ENCODE measurements around the gene SLC25A26. TPM values are rescaled to one million over a fixed set of nuclear protein-coding genes. Genes with fewer than 3 reads are reported as not detected.

SLC25A26 gene
- total RNA-seq, 1 experiment from 2014 or later: 23.8 TPM

DNA sequence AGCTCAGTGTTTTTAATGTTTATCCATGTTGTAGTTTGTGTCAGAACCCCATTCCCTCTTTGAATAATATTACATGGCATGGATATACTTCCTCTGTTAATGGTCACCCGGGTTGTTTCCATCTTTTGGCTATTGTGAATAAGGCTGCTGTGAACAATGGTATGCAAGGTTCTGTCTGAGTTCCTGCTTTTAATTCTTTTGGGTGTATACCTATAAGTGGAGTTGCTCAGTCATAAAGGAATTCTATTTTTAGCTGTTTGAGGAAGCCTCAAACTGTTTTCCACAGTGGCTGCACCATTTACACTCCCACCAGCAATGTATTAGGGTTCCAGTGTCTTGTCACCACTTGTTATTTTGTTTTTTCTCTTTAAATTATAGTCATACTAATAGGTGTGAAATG lies 99.6 kb downstream of the SLC25A26 start:
- DNase-seq (ENCODE audit: low read depth, low spot score) (no peak), ATAC-seq (no peak)
- no TSS peak for BruUV-seq (replicated peaks)
- Histone ChIP-seq H3K4me1 (ENCODE audit: control insufficient read depth in 1 of 2, insufficient read depth in 2 of 2, low read length in 2 of 2) (peaks cover 3 to 7% of the 10 kb centered on the region in 2 experiments; a peak in 2 of 4 replicates), H3K9ac (ENCODE audit: low read length) (no peak overlapping the region), H3K79me2 (ENCODE audit: insufficient read depth, low read length) (no peaks in the 10 kb centered on the region), H3K27ac (ENCODE audit: low read depth, low read length) (no peak overlapping the region), H2AFZ (ENCODE audit: low read depth, low read length, poor library complexity, severe bottlenecking) (no peak overlapping the region), H3K9me3 (ENCODE audit: control insufficient read depth in 1 of 2, insufficient read depth in 1 of 2, low read depth in 1 of 2, low read length in 2 of 2) (no peaks in the 10 kb centered on the region), H3K4me2 (ENCODE audit: low read length) (no peak overlapping the region), H3K36me3 (ENCODE audit: control insufficient read depth in 1 of 2, insufficient read depth in 2 of 2, low read length in 2 of 2) (no peaks in the 10 kb centered on the region), H3K9me2 (ENCODE audit: insufficient read depth) (no peaks in the 10 kb centered on the region), H4K20me1 (ENCODE audit: insufficient read depth) (no peaks in the 10 kb centered on the region), H3K27me3 (ENCODE audit: insufficient read depth, low read length) (no peaks in the 10 kb centered on the region), H3K4me3 (replicated peaks in 1 of 2; ENCODE audit: low read depth in 1 of 2, low read length in 2 of 2) (no peak overlapping the region)
- TF ChIP-seq ELF1 (IDR thresholded peaks at IDR 0.05; ENCODE audit: borderline replicate concordance, low read depth): no peak
- no peak for TF ChIP-seq SRF (IDR thresholded peaks at IDR 0.05; ENCODE audit: low read depth)
- TF ChIP-seq CBX3 (IDR thresholded peaks at IDR 0.05; ENCODE audit: low read depth): no peak
- no peak for TF ChIP-seq SP1 (IDR thresholded peaks at IDR 0.05; ENCODE audit: low read depth)
- no peak for TF ChIP-seq TCF7L2 (IDR thresholded peaks at IDR 0.05; ENCODE audit: borderline replicate concordance, extremely low read depth, insufficient read depth, insufficient read length)
- TF ChIP-seq, protein P1, sequence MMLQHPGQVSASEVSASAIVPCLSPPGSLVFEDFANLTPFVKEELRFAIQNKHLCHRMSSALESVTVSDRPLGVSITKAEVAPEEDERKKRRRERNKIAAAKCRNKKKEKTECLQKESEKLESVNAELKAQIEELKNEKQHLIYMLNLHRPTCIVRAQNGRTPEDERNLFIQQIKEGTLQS (IDR thresholded peaks at IDR 0.05): no peak
- TF ChIP-seq, protein P2, sequence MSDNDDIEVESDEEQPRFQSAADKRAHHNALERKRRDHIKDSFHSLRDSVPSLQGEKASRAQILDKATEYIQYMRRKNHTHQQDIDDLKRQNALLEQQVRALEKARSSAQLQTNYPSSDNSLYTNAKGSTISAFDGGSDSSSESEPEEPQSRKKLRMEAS (IDR thresholded peaks at IDR 0.05): no peak
- TF ChIP-seq ZNF274 (IDR thresholded peaks at IDR 0.05; ENCODE audit: low read depth, low read length): no peak
- TF ChIP-seq, protein P3, sequence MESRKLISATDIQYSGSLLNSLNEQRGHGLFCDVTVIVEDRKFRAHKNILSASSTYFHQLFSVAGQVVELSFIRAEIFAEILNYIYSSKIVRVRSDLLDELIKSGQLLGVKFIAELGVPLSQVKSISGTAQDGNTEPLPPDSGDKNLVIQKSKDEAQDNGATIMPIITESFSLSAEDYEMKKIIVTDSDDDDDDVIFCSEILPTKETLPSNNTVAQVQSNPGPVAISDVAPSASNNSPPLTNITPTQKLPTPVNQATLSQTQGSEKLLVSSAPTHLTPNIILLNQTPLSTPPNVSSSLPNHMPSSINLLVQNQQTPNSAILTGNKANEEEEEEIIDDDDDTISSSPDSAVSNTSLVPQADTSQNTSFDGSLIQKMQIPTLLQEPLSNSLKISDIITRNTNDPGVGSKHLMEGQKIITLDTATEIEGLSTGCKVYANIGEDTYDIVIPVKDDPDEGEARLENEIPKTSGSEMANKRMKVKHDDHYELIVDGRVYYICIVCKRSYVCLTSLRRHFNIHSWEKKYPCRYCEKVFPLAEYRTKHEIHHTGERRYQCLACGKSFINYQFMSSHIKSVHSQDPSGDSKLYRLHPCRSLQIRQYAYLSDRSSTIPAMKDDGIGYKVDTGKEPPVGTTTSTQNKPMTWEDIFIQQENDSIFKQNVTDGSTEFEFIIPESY (IDR thresholded peaks at IDR 0.05; ENCODE audit: extremely low read depth, insufficient replicate concordance, low read length): no peak
- no peak for TF ChIP-seq JUND (IDR thresholded peaks at IDR 0.05)
- TF ChIP-seq ZFX (IDR thresholded peaks at IDR 0.05): no peak
- no peak for TF ChIP-seq EGR1 (IDR thresholded peaks at IDR 0.05; ENCODE audit: low read depth)
- TF ChIP-seq POLR2AphosphoS5 (IDR thresholded peaks at IDR 0.05; ENCODE audit: low read depth, low read length): no peak
- RAD21 ChIA-PET (ENCODE audit: low non-redundant PET in 1 of 2, low total read pairs in 2 of 2, uncharacterized antibody in 2 of 2, unreplicated experiment in 2 of 2): no interaction called here
- CTCF ChIA-PET: no interaction called here
- POLR2A ChIA-PET: interaction anchor here (0.6 kb wide), 1 partner anchor 1293 kb away, joined by 3 read pairs; no protein-coding TSS in a partner anchor
- intact Hi-C loops (cut with micrococcal nuclease): no loop called here

Measured in HCT116 (cell line).